GM23338 (cell line): Measurements from ENCODE around the gene FNDC3B. TPM values are rescaled to one million over a fixed set of nuclear protein-coding genes. Genes with fewer than 3 reads are reported as not detected.

Experiments used
- ATAC-seq: fragments of 200-7000 bp; cut with Tn5 transposase; 3 replicates; pipeline ENCODE4 v1.9.1; 2020
- DNase-seq: peaks from one replicate; pipeline ENCODE4 v3.0.0-alpha.2; 2015; ENCODE audit warnings: low spot score
- H2AFZ ChIP-seq: fragments of 200-600 bp; sonication (generic); 2 replicates; pipeline ENCODE4 v1.8.0; 2016; ENCODE audit warnings: antibody characterized with exemption, mild to moderate bottlenecking, moderate library complexity
- H3F3A ChIP-seq: fragments of 200-600 bp; sonication (generic); replicated peaks from 2 replicates; pipeline ENCODE4 v1.8.0; 2017; ENCODE audit warnings: antibody characterized with exemption, mixed run types, low read depth
- H3K27ac ChIP-seq: fragments of 200-600 bp; sonication (generic); 2 replicates; pipeline ENCODE4 v1.6.1; 2016; ENCODE audit warnings: low read depth
- H3K27me3 ChIP-seq: fragments of 200-600 bp; sonication (generic); 2 replicates; pipeline ENCODE4 v1.8.0; 2016; ENCODE audit warnings: mild to moderate bottlenecking, mixed run types, moderate library complexity; ENCODE audit not compliant: insufficient read depth
- H3K36me3 ChIP-seq: fragments of 200-600 bp; sonication (generic); 2 replicates; pipeline ENCODE4 v1.8.0; 2016; ENCODE audit warnings: mild to moderate bottlenecking; ENCODE audit not compliant: insufficient read depth
- H3K4me1 ChIP-seq: fragments of 200-600 bp; sonication (generic); 2 replicates; pipeline ENCODE4 v1.8.0; 2016; ENCODE audit warnings: mild to moderate bottlenecking, moderate library complexity; ENCODE audit not compliant: insufficient read depth
- H3K4me2 ChIP-seq: fragments of 200-600 bp; sonication (generic); 2 replicates; pipeline ENCODE4 v1.7.1; 2017; ENCODE audit warnings: mixed run types
- H3K4me3 ChIP-seq: fragments of 200-600 bp; sonication (generic); 2 replicates; pipeline ENCODE4 v1.6.1; 2016; ENCODE audit warnings: mixed run types
- H3K79me2 ChIP-seq: fragments of 200-600 bp; sonication (generic); replicated peaks from 2 replicates; pipeline ENCODE4 v1.8.0; 2017; ENCODE audit warnings: mild to moderate bottlenecking; ENCODE audit not compliant: insufficient read depth
- H3K9me2 ChIP-seq: fragments of 200-600 bp; sonication (generic); 2 replicates; pipeline ENCODE4 v1.8.0; 2017; ENCODE audit not compliant: insufficient read depth
- H4K20me1 ChIP-seq: fragments of 200-600 bp; sonication (generic); replicated peaks from 2 replicates; pipeline ENCODE4 v1.8.0; 2017; ENCODE audit warnings: mild to moderate bottlenecking; ENCODE audit not compliant: insufficient read depth
- H3K27ac Mint-ChIP-seq: 2 replicates; pipeline ENCODE4 v1.8.0; 2020; ENCODE audit warnings: inconsistent platforms, mild to moderate bottlenecking, moderate library complexity, mixed read lengths
- H3K27me3 Mint-ChIP-seq: 3 replicates; pipeline ENCODE4 v1.8.0; 2022; ENCODE audit warnings: low read depth, mild to moderate bottlenecking, moderate library complexity, mixed read lengths, inconsistent platforms; ENCODE audit not compliant: insufficient read depth, poor library complexity
- H3K36me3 Mint-ChIP-seq: 3 replicates; pipeline ENCODE4 v1.8.0; 2021; ENCODE audit warnings: low read depth, mild to moderate bottlenecking, inconsistent platforms, moderate library complexity, mixed read lengths
- H3K4me1 Mint-ChIP-seq: 3 replicates; pipeline ENCODE4 v1.8.0; 2020; ENCODE audit warnings: mild to moderate bottlenecking, inconsistent platforms, mixed read lengths
- H3K4me3 Mint-ChIP-seq: 3 replicates; pipeline ENCODE4 v1.8.0; 2021; ENCODE audit warnings: moderate library complexity, mild to moderate bottlenecking, inconsistent platforms, mixed read lengths
- H3K9me3 Mint-ChIP-seq: 3 replicates; pipeline ENCODE4 v1.8.0; 2020; ENCODE audit warnings: moderate library complexity, mild to moderate bottlenecking, inconsistent platforms, mixed read lengths
- CREB1 ChIP-seq: fragments of 250-450 bp; sonication (Bioruptor Pico); IDR thresholded peaks from 2 replicates; pipeline ENCODE4 v1.5.0; 2020; ENCODE audit warnings: low read depth, mild to moderate bottlenecking, moderate library complexity
- EZH2phosphoT487 ChIP-seq: fragments of 200-600 bp; sonication (generic); IDR thresholded peaks from one replicate; pipeline ENCODE4 v1.8.1; 2018; ENCODE audit warnings: antibody characterized with exemption; ENCODE audit not compliant: unreplicated experiment
- ZNF114 ChIP-seq: fragments of 250-450 bp; sonication (Bioruptor Pico); IDR thresholded peaks from 2 replicates; pipeline ENCODE4 v1.5.0; 2020; ENCODE audit warnings: mild to moderate bottlenecking, moderate library complexity
- ZNF331 ChIP-seq: fragments of 250-450 bp; sonication (Bioruptor Pico); IDR thresholded peaks from 2 replicates; pipeline ENCODE4 v1.5.0; 2020; ENCODE audit warnings: low read depth, mild to moderate bottlenecking, moderate library complexity
- polyA plus RNA-seq: library from polyadenylated mRNA; unstranded; fragments of >200 nt; fragmentation: Nextera tagmentation; extraction: Ambion mirVana; gene quantifications from 2 replicates; pipeline ENCODE4 v1.2.1, GENCODE V29; 2016
- total RNA-seq: library from RNA; depleted of rRNA; stranded (reverse); fragments of >200 nt; shearing (Covaris generic); gene quantifications from 2 replicates; pipeline ENCODE4 v1.2.3, GENCODE V29; 2014
- TF ChIP-seq, protein P1 (sequence below): fragments of 250-450 bp; sonication (Bioruptor Pico); IDR thresholded peaks from 2 replicates; pipeline ENCODE4 v1.5.0; 2020; ENCODE audit warnings: mild to moderate bottlenecking, moderate library complexity

FNDC3B gene
- total and polyA plus RNA-seq, 2 experiments from 2014 or later, result 19.1 to 55.4 TPM

- TF ChIP-seq, protein P1, sequence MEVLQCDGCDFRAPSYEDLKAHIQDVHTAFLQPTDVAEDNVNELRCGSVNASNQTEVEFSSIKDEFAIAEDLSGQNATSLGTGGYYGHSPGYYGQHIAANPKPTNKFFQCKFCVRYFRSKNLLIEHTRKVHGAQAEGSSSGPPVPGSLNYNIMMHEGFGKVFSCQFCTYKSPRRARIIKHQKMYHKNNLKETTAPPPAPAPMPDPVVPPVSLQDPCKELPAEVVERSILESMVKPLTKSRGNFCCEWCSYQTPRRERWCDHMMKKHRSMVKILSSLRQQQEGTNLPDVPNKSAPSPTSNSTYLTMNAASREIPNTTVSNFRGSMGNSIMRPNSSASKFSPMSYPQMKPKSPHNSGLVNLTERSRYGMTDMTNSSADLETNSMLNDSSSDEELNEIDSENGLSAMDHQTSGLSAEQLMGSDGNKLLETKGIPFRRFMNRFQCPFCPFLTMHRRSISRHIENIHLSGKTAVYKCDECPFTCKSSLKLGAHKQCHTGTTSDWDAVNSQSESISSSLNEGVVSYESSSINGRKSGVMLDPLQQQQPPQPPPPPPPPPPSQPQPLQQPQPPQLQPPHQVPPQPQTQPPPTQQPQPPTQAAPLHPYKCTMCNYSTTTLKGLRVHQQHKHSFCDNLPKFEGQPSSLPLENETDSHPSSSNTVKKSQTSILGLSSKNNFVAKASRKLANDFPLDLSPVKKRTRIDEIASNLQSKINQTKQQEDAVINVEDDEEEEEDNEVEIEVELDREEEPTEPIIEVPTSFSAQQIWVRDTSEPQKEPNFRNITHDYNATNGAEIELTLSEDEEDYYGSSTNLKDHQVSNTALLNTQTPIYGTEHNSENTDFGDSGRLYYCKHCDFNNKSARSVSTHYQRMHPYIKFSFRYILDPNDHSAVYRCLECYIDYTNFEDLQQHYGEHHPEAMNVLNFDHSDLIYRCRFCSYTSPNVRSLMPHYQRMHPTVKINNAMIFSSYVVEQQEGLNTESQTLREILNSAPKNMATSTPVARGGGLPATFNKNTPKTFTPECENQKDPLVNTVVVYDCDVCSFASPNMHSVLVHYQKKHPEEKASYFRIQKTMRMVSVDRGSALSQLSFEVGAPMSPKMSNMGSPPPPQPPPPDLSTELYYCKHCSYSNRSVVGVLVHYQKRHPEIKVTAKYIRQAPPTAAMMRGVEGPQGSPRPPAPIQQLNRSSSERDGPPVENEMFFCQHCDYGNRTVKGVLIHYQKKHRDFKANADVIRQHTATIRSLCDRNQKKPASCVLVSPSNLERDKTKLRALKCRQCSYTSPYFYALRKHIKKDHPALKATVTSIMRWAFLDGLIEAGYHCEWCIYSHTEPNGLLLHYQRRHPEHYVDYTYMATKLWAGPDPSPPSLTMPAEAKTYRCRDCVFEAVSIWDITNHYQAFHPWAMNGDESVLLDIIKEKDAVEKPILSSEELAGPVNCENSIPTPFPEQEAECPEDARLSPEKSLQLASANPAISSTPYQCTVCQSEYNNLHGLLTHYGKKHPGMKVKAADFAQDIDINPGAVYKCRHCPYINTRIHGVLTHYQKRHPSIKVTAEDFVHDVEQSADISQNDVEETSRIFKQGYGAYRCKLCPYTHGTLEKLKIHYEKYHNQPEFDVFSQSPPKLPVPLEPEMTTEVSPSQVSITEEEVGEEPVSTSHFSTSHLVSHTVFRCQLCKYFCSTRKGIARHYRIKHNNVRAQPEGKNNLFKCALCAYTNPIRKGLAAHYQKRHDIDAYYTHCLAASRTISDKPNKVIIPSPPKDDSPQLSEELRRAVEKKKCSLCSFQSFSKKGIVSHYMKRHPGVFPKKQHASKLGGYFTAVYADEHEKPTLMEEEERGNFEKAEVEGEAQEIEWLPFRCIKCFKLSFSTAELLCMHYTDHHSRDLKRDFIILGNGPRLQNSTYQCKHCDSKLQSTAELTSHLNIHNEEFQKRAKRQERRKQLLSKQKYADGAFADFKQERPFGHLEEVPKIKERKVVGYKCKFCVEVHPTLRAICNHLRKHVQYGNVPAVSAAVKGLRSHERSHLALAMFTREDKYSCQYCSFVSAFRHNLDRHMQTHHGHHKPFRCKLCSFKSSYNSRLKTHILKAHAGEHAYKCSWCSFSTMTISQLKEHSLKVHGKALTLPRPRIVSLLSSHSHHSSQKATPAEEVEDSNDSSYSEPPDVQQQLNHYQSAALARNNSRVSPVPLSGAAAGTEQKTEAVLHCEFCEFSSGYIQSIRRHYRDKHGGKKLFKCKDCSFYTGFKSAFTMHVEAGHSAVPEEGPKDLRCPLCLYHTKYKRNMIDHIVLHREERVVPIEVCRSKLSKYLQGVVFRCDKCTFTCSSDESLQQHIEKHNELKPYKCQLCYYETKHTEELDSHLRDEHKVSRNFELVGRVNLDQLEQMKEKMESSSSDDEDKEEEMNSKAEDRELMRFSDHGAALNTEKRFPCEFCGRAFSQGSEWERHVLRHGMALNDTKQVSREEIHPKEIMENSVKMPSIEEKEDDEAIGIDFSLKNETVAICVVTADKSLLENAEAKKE (CRISPR knock-in tag), result no peak
Observed at GRCh38 chr3:172044833-172045585, 5.6 kb downstream of the FNDC3B start (continued).

GRCh38 chr3:172046268-172046915, 7.0 kb downstream of the FNDC3B start:
- Histone ChIP-seq H4K20me1 (peaks cover 43% of the 10 kb centered on the region), H3K36me3 (no peaks in the 10 kb centered on the region), H3K9me2 (no peaks in the 10 kb centered on the region), H3K79me2 (peaks cover 100% of the 10 kb centered on the region), H3F3A (no peaks in the 10 kb centered on the region), H3K27me3 (no peaks in the 10 kb centered on the region), H3K4me3 (no peak overlapping the region), H3K4me1 (peaks cover 36% of the 10 kb centered on the region), H3K27ac (no peak overlapping the region), H3K4me2 (0 out of 2 replicates have a peak overlapping the region, but pooled peaks have one; percentile 3), H2AFZ (no peak overlapping the region)
- no peak overlapping the region for H3K27ac Mint-ChIP-seq
- peaks cover 4% of the 10 kb centered on the region for H3K27me3 Mint-ChIP-seq
- no peaks in the 10 kb centered on the region for H3K9me3 Mint-ChIP-seq
- peaks cover 22% of the 10 kb centered on the region for H3K36me3 Mint-ChIP-seq
- H3K4me1 Mint-ChIP-seq, result peaks cover 42% of the 10 kb centered on the region
- no peak for TF ChIP-seq ZNF114 (CRISPR knock-in tag)
- no peak for TF ChIP-seq EZH2phosphoT487
- no peak for TF ChIP-seq CREB1 (CRISPR knock-in tag)
- TF ChIP-seq ZNF331, result no peak
- TF ChIP-seq, protein P1 (CRISPR knock-in tag), result no peak
- no peak for ATAC-seq
- no peak for DNase-seq
- H3K4me3 Mint-ChIP-seq, result no peak overlapping the region
